Peyer's patch (tissue), 4 donors: ENCODE measurements around the gene PNKP.

Experiments used
- POLR2A ChIP-seq, 2 donors: fragments of 450-650 bp; IDR thresholded peaks; one replicate each; pipeline ENCODE4 v1.5.1; 2017; ENCODE audit warnings: antibody characterized with exemption in 2 of 2, mild to moderate bottlenecking in 2 of 2, moderate library complexity in 2 of 2
- TF ChIP-seq, protein P1 (sequence below), 6 experiments: fragments of 450-650 bp in 4 of 6; fragments of 200-600 bp in 2 of 6; sonication (generic) in 1 of 6; IDR thresholded peaks; one replicate each; pipeline ENCODE4 v1.5.1; 2017 to 2019; ENCODE audit warnings: antibody characterized with exemption in 6 of 6, mild to moderate bottlenecking in 3 of 6, moderate library complexity in 1 of 6

DNA sequence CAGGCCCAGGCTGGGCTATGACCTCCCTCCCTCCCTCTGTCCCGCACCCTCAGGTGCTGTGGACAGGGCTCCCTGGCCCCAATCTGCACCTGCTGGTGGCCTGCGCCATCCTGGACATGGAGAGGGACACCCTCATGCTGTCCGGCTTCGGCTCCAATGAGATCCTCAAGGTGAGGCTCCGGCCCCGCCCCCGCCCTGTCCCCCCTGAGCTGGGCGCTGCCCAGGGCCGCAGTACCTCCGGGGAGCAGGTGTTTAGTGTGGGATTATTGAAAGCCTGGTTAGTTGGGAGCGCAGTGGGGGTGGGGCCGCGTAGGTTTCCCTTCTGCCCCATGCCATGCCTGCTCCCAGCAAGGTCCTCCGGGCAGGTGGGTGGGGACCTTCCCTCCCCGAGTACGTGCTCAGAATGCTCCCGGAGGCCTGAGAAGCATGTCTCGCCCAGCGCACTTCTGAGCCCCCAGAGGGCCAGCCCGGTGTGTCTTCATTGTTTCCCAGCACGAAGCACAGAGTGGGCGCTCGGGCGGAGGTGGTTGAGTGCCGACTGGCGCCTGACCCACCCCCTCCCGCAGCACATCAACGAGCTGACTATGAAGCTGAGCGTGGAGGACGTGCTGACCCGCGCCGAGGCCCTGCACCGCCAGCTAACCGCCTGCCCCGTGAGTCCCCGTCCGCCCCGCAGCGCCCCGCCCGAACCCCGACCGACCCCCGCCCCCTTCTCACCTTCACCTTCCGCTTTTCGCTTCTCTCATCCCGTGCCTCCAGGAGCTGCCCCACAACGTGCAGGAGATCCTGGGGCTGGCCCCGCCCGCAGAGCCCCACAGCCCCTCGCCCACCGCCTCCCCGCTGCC, 20.5 kb upstream of the PNKP start:
- TF ChIP-seq, protein P1, sequence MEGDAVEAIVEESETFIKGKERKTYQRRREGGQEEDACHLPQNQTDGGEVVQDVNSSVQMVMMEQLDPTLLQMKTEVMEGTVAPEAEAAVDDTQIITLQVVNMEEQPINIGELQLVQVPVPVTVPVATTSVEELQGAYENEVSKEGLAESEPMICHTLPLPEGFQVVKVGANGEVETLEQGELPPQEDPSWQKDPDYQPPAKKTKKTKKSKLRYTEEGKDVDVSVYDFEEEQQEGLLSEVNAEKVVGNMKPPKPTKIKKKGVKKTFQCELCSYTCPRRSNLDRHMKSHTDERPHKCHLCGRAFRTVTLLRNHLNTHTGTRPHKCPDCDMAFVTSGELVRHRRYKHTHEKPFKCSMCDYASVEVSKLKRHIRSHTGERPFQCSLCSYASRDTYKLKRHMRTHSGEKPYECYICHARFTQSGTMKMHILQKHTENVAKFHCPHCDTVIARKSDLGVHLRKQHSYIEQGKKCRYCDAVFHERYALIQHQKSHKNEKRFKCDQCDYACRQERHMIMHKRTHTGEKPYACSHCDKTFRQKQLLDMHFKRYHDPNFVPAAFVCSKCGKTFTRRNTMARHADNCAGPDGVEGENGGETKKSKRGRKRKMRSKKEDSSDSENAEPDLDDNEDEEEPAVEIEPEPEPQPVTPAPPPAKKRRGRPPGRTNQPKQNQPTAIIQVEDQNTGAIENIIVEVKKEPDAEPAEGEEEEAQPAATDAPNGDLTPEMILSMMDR (IDR thresholded peaks at IDR 0.05) = no peak
- no peak for TF ChIP-seq POLR2A (IDR thresholded peaks at IDR 0.05)
